PC-3 (cell line): ENCODE data around the gene GORAB.

Experiments
- EZH2 ChIP-seq: fragments of 300-600 bp; sonication (generic); IDR thresholded peaks from one replicate; pipeline ENCODE4 v1.6.1; 2017; ENCODE audit warnings: antibody characterized with exemption, mild to moderate bottlenecking, low read length; ENCODE audit not compliant: unreplicated experiment
- EZH2phosphoT487 ChIP-seq: fragments of 300-600 bp; sonication (generic); IDR thresholded peaks from 2 replicates; pipeline ENCODE4 v1.6.1; 2018; ENCODE audit warnings: mild to moderate bottlenecking, antibody characterized with exemption, low read length, borderline replicate concordance
- TF ChIP-seq, protein P1 (sequence below): fragments of 300-600 bp; sonication (generic); conservative IDR thresholded peaks from 2 replicates; pipeline ENCODE4 v1.5.1; 2017; ENCODE audit warnings: antibody characterized with exemption, low read depth, mild to moderate bottlenecking, low read length

- TF ChIP-seq, protein P1, sequence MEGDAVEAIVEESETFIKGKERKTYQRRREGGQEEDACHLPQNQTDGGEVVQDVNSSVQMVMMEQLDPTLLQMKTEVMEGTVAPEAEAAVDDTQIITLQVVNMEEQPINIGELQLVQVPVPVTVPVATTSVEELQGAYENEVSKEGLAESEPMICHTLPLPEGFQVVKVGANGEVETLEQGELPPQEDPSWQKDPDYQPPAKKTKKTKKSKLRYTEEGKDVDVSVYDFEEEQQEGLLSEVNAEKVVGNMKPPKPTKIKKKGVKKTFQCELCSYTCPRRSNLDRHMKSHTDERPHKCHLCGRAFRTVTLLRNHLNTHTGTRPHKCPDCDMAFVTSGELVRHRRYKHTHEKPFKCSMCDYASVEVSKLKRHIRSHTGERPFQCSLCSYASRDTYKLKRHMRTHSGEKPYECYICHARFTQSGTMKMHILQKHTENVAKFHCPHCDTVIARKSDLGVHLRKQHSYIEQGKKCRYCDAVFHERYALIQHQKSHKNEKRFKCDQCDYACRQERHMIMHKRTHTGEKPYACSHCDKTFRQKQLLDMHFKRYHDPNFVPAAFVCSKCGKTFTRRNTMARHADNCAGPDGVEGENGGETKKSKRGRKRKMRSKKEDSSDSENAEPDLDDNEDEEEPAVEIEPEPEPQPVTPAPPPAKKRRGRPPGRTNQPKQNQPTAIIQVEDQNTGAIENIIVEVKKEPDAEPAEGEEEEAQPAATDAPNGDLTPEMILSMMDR, result no peak
- no peak for TF ChIP-seq EZH2phosphoT487
- no peak for TF ChIP-seq EZH2
Observed at GRCh38 chr1:170498876-170499275, 33.1 kb upstream of the GORAB start.
